Measurements from ENCODE around the gene RHOBTB1. TPM values are rescaled to one million over a fixed set of nuclear protein-coding genes. Genes with fewer than 3 reads are reported as not detected.

Gene RHOBTB1
- polyA plus RNA-seq, 1 donor, result 99.3 TPM

GRCh38 chr10:60942788-60943315 lies 1.1 kb downstream of the RHOBTB1 start:
- peak; percentile 56 for DNase-seq

- DNase-seq, result peak; percentile 29
Observed at GRCh38 chr10:60942134-60942787, 1.7 kb downstream of the RHOBTB1 start.

GRCh38 chr10:60940446-60940845 lies 3.5 kb downstream of the RHOBTB1 start:
- DNase-seq, result no peak

GRCh38 chr10:60937784-60938654 lies 6.0 kb downstream of the RHOBTB1 start:
- no peak for DNase-seq

GRCh38 chr10:60937022-60937421 lies 7.0 kb downstream of the RHOBTB1 start:
- no peak for DNase-seq

- no peak for DNase-seq
Observed at GRCh38 chr10:60934215-60935175, 9.5 kb downstream of the RHOBTB1 start.

GRCh38 chr10:60932756-60933155 lies 11.2 kb downstream of the RHOBTB1 start:
- no peak for DNase-seq

- no peak for DNase-seq
Observed at GRCh38 chr10:60930237-60930636, 13.7 kb downstream of the RHOBTB1 start.

GRCh38 chr10:60921633-60922032 lies 22.4 kb downstream of the RHOBTB1 start:
- no peak for DNase-seq

- no peak for DNase-seq
Observed at GRCh38 chr10:60920479-60920878, 23.5 kb downstream of the RHOBTB1 start.

- DNase-seq, result no peak
Observed at GRCh38 chr10:60919551-60919950, 24.4 kb downstream of the RHOBTB1 start.

- no peak for DNase-seq
Observed at GRCh38 chr10:60917331-60918280, 26.4 kb downstream of the RHOBTB1 start.

GRCh38 chr10:60916025-60916424 lies 28.0 kb downstream of the RHOBTB1 start:
- DNase-seq, result no peak

GRCh38 chr10:60914690-60915141 lies 29.3 kb downstream of the RHOBTB1 start:
- DNase-seq, result peak; percentile 13

- no peak for DNase-seq
Observed at GRCh38 chr10:60913657-60914056, 30.3 kb downstream of the RHOBTB1 start.

- no peak for DNase-seq
Observed at GRCh38 chr10:60913071-60913470, 30.9 kb downstream of the RHOBTB1 start.

GRCh38 chr10:60911715-60912114 lies 32.3 kb downstream of the RHOBTB1 start:
- no peak for DNase-seq

- no peak for DNase-seq
Observed at GRCh38 chr10:60911216-60911615, 32.8 kb downstream of the RHOBTB1 start.

- no peak for DNase-seq
Observed at GRCh38 chr10:60910543-60910942, 33.4 kb downstream of the RHOBTB1 start.

- DNase-seq, result no peak
Observed at GRCh38 chr10:60908896-60909295, 35.1 kb downstream of the RHOBTB1 start.

- no peak for DNase-seq
Observed at GRCh38 chr10:60908031-60908430, 36.0 kb downstream of the RHOBTB1 start.

Data from left kidney (tissue), 2 donors.